ENCODE data around the gene MANEAL.

Gene MANEAL

DNA sequence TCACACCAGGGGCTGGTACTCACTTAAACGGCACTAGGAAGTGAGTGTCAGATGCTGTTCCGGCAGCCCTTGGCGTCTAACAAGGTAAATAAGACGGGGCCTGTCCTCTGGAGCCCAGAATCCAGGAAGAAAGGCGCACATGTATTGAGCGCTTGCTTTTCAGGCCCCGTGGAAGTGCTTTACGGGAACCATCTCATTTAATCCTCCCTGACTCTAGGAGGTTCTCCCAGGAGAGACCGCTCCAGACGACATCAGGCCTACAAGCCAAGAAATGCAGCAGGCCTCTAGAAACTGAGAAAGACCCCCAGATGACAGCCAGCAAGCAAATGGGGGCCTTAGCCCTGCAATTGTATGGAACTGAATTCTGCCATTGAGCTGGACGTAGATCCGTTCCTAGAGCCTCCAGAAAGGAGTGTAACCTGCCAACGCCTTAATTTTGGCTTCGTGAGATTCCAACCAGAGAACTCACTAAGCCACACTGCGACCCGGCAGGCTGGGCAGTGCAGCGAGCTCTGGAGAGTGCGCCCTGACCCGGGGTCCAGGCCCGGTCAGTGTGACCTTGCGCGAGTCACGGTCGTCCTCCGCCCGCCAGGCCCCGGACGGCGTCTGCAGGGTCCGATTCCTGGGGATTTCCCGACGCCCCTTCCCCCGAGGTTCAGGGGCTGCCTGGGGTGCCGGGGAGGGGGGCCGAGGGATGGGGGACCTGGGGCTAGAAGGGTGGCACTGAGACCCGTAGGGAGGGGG lies 532 bp upstream of the MANEAL start:
- no peak for DNase-seq

DNA sequence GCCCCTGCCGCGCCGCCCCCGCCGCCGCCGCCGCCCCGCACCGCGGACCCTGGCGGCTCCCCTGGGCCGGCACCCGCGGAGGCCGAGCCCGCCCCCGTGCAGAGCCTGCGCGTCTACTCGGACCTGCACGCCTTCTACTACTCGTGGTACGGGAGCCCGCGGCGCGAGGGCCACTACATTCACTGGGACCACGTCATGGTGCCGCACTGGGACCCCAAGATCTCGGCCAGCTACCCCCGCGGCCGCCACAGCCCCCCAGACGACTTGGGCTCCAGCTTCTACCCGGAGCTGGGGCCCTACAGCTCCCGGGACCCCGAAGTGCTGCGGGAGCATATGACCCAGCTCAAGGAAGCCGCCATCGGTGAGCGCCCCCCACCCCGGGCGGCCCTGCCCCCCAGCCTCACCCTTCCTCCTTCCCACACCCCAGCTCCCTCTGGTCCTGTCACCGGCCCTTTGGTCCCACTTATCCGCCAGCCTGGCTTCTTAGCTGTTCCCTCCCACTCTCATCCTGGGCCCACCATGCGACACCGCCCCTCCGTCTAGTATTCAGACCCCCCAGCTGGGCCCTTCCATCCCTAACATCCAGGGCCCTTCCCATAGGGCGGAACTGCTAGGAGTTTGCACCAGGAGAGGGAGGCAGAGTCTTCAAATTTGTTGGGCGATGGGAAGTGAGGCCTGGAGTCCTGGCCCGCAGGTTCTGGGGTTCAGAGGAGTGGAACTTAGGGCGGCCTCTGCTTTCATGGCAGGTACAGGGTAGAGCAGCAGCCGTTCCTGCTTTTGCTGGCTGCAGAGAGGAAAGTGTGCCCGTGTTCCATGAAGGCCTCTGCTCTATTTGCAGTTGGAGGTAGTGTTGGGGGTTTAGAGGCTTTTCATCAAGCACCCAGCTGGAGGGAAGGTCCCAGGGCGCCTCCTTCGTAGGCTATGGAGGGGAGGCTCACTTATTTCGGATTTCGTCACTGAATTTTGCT lies 1.0 kb downstream of the MANEAL start:
- DNase-seq, result no peak

DNA sequence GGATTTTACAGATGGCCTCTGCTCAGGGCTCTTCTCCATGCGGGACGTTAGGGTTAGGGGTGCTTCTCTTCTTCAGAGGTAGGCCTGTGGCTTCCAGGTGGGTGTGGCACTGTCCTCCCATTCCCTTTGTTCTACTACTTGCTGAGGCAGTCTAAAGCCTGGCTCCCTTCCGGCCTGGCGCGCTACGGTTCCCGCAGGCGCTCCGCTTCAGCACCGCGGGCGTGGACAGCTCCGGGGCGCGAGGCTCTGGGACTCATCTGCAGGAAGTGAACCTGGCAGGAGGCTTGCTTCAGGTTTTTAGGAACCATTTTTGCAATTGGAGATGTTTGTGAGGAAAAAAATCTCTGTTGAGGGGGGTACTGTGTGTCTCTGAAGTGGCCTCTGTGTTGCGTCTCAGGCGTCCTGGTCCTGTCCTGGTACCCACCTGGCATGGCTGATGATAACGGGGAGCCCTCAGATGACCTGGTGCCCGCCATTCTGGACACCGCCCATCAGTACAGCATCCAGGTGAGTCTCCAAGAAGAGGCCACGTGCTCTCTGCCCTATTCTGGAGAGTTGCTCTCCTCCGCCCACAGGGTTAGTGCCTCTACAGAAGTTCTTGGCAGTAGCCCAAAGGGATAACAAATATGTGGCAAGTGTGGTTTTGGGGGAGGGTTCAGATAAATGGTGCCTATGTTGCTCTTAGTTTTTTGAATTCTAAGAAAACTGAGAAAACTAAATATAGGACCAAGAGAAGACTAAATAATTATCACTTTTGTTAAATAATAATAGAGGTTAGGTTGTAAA lies 1.9 kb downstream of the MANEAL start:
- peak; percentile 54 for DNase-seq

DNA sequence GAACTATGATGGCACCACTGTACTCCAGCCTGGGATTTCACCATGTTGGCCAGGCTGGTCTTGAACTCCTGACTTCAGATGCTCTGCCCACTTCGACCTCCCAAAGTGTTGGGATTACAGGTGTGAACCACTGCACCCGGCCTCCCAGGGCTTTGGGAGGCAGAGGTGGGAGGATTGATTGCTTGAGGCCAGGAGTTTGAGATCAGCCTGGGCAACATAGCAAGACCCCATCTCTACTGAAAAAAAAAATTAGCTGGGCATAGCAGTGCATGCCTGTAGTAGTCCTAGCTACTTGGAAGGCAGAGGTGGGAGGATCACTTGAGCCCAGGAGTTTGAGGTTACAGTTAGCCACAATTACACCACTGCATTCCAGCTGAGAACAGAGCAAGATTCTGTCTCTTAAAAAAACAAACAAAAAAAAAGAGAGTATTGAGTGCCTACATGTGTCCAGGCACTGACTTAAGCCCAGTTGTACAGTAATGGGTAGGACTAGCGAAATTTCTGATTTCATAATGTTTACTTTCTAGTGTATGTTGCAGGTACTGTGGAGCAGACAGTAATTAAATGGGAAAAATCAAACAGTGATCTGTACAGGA lies 4.2 kb downstream of the MANEAL start:
- no peak for DNase-seq

DNA sequence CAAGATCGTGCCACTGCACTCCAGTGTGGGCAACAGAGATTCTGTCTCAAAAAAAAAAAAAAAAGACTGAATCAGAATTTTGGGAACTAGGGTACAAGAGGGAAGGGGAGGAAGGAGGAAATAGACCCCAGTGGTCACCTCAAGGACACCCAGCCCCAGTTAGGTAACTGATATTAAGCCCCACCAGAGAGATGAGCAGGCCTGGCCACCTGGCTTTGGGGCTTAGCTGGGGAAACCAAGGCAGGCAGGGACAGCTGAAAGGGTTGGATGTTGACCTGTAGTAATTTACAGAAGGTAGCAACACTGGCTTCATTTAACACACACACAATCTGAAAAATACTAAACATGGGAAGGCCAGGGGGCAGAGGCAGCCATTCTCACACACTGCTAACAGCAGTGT lies 8.8 kb downstream of the MANEAL start:
- no peak for DNase-seq

DNA sequence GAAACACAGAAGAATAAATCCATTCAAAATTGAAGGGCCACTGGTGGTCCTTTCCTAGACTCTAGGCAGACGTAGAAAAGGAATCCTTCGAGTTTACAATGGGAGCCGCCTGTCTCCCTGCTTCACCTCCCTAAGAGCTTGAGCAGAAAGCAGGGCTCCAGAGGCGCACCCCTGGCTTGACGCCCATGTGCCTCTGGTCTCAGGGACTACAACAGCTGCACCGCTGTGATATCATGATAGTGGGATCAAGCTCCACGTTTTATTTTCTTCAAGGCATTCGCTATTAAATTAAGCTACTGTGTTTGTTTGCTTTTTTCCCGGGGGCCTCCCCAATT lies 13.5 kb downstream of the MANEAL start:
- no peak for DNase-seq

DNA sequence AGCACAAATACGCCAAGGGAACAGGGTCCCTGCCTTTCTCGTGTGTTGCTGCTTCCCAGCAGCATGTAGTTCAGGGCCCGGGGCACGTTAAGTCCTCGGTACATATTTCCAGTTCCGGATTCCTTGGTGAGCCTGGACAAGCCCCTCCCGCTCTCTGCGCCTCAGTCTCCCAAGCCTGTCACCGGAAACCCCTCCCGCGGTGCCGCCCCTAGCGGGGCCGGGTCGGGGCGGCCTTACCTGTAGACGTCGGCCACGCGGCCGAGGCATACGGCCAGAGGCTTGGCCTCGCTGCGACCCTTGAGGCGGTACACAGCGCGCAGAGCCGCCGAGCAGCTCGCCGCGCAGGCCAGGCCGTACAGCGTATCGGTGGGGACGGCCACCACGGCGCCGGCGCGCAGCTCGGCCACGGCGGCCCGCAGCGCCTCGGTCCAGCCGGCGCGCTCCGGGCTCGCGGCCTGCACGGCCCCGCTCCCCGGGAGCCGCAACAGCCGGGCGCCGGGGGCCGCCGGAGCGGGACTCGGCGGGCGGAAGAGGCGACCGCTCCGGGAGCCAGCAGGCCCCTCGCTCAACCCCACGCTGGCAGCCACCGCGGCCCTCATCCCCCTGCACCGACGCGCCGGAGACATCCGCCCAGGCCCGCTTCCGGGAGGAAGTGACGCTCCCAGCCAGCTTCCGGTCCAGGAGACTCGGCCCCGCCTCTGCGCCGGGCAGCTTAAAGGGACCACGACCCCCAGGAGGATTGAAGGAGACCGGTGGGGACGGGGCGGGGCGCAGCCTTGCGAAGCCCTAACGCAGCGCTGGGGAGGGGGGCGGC lies 14.1 kb downstream of the MANEAL start, which contains the start of the genes C1orf122 and YRDC:
Gene C1orf122 (plus strand): TSS at position 236 of the 814 bp plus-strand sequence. CDS start 615 bp downstream, outside the sequence.
Gene YRDC (minus strand): TSS at position 654 of the 814 bp plus-strand sequence. CDS start 28 bp downstream, at position 626.
- peak; percentile 95 for DNase-seq

DNA sequence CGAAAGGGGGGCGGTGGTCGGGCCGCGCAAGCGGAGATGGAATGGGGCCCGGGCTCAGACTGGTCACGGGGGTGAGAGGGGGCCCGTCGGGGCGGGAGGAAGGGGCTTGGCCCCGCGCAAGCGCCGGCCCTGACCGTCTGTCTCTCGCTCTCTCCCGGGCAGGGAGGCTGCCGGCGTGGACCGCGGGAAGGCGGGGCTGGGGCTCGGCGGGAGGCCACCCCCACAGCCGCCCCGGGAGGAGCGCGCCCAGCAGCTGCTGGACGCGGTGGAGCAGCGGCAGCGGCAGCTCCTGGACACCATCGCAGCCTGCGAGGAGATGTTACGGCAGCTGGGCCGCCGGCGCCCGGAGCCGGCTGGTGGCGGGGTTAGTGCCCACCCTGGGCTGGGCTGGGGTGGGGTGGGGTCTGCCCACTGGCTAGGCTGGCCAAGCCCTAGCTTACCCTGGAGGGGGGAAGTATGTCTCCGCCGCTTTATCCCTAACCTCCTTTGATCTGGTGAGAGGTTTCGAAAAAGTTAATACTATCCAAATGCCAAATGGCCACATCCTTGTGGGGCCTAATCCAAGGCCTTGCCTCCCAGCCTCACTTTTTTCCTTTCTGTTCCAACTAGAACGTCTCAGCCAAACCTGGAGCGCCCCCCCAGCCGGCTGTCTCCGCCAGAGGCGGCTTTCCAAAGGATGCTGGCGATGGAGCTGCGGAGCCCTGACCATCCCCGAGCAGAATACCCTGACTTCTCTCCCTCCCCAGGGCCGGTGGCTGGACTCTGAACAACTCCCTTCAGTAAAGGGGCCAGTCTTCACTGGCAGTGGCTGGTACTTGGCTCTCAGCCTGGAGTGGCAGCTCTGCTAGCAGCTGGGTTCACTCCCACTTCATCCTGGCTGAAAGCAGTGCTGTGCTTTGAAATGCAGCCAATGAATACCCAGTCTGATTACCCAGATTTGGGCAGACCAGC lies 15.0 kb downstream of the MANEAL start:
- no peak for DNase-seq

DNA sequence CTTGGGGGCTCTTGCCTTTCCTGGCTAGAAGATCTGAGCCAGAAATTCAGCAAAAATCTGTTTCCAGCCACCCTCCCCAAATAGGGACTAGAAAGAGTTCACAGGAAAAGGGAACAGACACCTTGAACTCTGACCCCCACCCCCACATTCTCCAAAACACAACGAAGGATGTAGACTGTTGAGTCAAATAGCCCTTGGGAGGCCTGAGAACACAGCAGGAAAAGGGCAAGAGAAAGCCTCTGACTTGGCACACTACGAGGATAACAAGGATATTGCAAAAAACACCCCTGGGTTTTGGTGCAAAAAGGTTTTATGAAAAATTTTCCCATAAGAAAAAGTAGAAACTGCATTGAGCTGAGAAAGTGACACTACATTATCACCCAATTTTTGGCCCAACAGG lies 16.3 kb downstream of the MANEAL start:
- DNase-seq, result no peak

DNA sequence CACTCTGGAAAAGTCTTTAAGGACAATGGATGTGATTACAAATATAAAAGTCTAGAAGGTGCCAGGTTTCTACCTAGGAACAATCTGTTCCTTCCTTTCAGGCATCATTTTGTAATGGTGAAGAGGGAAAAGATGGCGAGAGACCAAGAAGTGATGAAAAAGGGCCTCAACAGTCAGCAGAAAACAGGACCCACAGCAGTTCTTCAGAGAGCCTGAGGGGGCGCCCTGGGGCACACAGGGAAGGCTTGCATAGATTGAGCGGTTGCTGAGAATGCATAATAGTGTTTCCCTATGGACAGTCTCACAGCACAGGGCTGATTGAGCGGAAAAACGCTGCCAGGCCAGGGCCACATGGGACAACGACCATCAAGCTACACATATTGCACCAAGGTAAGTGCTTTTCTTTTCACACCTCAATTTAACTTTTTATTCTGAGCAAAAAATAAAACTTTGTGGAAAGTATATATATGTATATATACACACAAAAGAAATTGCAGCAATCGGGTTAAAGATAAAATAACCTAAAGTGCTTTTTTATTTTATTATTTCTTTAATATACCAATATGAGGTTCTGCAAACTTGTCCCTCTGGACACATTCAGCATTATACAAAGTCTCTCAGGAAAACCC lies 17.5 kb downstream of the MANEAL start:
- DNase-seq, result peak; percentile 71

DNA sequence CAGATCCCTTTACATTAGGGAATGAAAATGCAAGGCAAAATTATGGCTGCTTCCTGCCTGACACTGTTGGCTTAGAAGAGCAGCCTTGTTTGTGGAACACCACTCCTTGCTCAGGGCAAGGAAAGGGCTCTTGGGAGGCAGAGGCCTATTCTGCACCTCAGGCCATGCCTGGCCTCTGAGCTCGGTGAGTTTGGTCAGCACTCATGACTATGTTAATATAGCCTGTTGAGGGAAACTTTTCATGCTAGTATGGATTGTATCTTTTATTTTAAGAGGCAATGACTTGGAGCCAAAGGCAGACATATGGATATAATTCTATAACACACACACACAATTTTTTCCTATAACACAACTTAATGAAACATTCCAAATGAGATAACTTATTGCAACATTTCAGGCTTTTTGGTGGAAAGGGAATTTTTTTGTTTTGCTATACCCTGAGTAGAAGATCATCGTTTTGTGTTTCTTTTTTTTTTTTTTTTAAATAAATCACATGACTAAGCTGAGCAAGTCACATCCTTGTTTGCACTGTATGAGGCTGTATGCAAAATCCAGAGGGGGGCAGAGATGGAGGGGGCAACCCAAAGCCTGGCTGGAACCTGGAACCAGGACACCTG lies 20.0 kb downstream of the MANEAL start:
- no peak for DNase-seq

DNA sequence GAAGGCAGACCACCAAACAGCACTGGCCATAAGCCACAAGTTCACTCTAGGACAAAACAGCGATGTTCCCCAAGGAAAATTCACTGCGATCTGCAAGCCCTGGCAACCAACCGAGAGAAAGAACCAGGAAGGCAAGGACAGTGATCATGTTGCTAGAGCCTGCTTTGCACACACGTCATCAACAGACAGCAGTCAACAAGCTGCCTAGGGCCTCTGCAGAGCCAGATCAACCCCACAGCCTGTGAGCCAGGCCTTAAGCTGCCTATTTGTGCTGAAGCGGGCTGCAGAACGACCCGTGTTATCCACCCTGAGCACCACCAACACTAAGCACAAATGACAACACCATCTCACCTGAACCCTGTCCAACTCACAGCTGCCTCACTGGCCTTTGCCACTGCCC lies 20.6 kb downstream of the MANEAL start:
- no peak for DNase-seq

DNA sequence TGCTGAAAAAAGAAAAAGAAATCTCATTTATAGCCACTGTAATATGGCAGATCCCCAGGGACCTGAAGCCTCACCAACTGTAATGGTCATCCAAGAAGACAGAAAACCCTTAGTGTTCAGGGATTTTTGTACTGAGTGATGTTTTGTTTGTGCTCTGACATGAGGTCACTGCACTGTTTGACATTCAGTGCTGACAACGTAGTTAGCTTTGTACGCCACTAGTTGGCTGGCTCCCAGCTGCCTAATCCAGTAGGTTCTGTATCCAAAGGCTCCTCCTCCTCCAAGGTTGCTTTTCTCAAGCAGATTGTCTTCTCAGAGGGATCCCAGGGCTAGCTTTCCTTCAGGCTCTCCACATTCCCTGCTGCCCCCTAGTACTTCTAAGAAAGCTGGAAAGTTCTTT lies 23.8 kb downstream of the MANEAL start:
- DNase-seq, result no peak

DNA sequence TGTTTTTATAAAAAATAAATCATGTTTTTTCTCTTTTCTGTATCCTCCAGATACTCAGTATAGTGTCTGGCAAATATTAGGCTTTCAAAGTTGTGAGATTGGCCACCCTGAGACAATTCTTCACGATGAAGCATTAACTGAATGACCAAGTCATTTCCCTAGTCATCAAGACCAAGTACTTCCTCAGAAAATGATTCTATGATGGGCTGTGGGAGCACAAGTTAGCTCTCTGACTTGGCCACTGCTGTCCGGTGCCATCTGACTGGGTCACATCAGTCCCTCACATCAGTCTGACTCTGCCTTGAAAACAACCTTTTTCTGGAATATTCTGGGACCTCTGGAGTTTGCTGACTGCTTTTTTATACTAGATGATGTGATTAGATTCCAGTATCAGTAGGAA lies 27.8 kb downstream of the MANEAL start:
- no peak for DNase-seq

DNA sequence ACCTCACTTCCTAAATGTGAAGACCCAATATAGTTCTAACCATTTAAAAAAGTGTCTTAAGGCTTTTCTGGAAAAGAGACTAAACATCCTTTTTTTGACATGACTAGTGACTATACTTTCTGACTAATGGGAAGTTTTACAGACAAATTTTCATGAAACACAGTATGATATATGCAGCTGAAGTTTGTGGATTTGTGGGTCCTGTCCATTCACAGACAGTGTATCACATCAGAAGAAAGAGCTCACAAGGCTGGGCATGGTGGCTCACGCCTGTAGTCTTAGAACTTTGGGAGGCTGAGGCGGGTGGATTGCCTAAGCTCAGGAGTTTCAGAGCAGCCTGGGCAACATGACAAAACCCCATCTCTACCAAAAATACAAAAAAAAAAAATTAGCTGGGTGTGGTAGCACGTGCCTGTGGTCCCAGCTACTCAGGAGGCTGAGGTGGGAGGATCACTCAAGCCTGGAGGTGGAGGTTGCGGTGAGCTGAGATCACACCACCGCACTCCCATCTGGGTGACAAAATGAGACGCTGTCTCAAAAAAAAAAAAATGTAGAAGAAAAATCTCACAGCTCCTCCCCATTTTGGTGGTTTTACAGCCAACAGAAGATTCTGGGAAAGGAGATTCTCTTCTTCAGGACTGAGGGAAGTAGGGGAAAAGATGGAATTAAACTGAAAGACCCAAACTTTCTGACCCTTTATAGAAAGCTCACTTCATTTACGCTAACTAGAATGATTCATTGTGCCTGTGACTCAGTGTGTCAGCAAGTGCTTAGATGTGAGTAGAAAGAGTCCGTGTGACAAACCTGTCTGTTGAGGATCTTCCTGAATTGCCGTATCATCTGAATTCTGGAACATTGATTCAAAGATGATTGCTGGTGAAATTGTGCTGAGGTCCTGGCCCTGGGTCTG lies 29.5 kb downstream of the MANEAL start:
- no peak for DNase-seq

DNA sequence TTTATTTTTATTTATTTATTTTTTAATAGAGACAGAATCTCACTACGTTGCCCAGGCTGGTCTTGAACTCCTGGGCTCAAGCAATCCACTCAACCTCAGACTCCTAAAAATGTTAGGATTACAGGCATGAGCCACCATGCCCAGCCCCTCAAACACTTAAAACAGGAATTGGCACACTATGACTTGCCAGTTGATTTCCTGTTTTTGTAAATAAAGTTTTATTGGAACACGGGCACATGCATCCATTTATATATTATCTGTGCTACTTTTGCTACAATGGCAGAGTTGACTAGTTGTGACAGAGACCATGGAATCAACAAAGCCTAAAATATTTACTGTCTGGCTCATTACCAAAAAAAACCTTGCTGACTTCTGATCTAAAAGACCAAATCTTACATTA lies 30.4 kb downstream of the MANEAL start:
- DNase-seq, result no peak

DNA sequence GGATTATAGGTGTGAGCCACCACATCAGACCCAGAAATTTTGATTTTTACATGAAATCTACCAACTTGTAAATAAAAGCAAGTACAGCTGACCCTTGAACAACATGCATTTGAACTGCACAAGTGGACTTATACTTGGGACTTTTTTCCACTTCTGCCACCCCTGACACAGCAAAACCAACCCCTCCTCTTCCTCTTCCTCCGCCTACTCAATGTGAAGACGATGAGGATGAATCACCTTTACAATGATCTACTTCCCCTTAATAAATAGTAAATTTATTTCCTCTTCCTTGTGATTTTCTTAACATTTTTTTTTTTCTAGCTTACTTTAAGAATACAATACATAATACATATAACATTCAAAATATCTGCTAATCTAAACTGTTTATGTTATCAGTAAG lies 31.9 kb downstream of the MANEAL start:
- DNase-seq, result no peak

DNA sequence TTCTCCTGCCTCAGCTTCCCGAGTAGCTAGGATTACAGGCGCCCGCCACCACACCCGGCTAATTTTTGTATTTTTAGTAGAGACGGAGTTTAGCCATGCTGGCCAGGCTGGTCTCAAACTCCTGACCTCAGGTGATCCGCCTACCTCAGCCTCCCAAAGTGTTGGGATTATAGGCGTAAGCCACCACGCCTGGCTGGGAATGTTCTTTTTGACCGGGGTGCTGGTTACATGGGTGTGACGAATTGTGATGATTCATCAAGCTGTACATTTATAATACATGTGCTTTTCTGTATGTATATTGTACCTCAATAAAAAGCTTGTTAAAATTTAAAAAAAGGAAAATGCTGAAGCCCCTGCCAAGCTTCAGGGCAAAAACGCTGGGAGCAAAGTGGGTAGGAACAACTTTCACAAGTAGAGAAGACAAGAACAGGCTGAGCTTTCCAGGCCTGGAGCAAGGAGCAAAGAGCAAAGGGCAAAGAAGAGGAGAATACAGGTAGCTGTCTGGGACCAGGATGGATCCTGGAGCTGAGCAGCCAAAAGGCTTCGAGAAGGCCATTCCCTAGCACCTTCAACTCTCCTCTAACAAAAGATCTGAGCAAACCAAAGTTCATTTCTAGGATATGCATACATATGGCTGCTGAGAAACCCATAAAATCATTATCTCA lies 34.9 kb downstream of the MANEAL start:
- DNase-seq, result no peak
